HT1080 (cell line): ENCODE data around the gene OIP5. TPM values are rescaled to one million over a fixed set of nuclear protein-coding genes. Genes with fewer than 3 reads are reported as not detected.
"Not testable (repeated sequence)": the region's sequence is repeated elsewhere in the genome, so short reads cannot be mapped to it uniquely, and the experiment has no call there.

ENCODE experiments used
- DNase-seq: peaks from one replicate; pipeline ENCODE4 v3.0.0-alpha.2; 2015; ENCODE audit warnings: low read depth
- total RNA-seq: library from RNA; depleted of rRNA; stranded (reverse); fragments of >200 nt; shearing (Covaris generic); gene quantifications from 2 replicates; pipeline ENCODE4 v1.2.3, GENCODE V29; 2014

The OIP5 gene
- total RNA-seq, 1 experiment from 2014 or later, result 35.8 TPM

DNA sequence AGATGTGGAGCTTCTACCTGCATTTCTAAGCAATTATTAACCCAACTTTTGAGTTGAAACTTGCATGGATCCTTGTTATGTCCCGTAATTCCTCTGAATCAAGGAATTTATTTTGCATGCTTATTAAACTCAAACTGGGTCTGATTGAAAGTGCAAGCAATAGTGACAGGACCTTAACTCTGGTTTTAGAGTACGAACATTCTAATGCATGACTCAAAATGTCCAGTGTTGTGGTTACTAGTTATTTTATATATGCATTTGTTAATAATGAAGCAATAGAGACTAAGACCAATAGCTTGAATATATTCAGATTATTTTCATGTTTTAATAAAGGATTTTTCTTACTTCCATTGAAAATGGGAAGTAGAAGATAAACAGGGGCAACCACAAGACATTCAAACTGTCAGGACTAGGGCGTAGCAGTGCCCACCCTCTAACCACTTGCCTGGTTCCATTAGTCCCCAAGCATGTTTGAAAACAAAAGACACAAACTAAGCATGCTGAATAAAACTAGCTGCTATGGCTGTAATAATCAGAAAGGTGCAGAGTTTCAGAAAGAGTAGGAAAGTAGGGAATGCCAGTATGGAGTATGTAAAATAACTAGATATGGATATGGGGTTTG lies 28.1 kb downstream of the OIP5 start:
- DNase-seq, result no peak

DNA sequence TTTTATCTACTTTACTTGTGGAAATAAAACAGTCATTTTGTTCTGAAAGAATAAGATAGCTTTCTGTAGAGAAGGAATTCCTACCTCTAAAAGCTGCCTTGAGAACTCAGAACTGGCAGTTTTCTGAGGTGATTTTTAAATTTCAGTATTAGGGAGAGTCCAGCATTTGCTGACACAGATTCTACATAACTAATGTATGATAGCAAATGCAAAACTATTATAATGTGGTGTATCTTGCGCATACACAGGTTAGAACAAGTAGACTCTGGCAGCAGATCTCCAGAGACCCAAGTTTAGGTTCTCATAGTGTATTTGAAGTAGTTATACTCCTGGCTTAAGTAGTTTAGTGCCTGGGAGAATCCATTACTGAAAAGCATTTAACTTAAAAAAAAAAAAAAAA lies 30.8 kb downstream of the OIP5 start:
- DNase-seq, result no peak

DNA sequence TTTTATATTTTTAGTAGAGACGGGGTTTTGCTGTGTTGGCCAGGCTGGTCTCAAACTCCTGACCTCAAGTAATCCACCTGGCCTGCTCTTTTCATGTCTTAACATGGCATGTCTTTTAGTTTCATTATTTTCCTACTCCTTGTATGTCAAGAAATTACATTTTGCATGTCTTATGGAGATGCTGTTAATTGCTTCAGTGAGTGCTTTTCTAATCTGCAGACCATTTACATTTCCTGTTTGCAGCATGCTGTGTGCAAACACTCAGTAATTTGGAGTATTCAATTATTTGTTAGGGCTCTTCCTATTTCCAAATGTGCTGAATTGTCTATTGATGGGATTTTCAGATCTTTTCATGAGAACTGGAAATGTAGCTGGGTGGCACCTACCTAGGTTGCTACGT lies 31.3 kb downstream of the OIP5 start:
- not testable (repeated sequence) for DNase-seq

DNA sequence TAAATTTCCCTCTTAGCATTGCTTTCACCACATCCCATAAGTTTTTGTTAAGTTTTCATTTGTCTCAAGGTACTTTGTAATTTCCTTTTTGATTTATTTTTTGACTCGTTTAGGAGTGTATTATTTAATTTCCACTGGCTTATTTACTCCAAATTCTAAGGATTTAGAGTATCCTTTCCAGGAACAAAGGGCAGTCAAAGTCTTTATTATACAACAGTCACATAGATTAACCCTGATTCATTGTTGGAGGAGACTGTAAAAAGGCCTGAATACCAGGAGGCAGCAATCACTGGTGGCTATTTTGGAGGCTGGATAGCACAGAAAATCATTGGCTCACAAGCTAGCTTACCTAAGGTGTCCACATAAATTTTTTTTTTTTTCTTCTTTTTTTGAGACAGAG lies 39.9 kb downstream of the OIP5 start:
- no peak for DNase-seq

DNA sequence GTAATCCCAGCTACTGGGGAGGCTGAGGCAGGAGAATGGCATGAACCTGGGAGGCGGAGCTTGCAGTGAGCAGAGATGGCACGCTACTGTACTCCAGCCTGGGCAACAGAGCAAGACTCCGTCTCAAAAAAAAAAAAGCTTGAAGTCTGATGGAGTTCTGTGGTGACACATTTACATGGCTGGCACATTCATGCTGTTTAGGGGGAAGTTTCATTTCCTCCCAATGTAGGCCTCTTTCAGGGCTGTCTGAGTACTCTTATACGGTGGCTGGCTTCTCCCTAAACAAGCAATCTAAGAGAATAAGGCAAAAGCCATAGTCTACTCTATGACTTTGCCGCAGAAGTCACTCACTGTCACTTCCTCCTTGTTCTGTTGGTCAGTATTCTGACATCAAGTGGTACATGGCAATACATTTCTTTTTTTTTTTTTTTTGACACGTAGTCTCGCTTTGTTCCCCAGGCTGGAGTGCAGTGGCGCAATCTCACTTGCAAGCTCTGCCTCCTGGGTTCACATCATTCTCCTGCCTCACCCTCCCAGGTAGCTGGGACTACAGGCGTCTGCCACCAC lies 41.2 kb downstream of the OIP5 start:
- no peak for DNase-seq

DNA sequence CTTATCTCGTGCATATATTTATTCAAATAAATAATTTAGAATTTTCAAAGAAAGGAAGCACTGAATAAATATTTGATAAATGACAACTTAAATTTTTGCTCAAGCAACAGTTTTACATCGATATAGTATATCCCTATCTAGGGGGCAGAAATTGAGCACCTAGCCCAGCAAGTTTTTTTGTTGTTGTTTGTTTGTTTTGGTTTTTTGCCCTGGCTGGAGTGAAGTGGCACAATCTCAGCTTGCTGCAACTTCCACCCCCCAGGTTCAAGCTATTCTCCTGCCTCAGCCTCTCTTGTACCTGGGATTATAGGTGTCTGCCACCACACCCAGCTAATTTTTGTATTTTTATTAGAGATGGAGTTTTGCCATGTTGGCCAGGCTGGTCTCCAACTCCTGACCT lies 42.4 kb downstream of the OIP5 start:
- no peak for DNase-seq

DNA sequence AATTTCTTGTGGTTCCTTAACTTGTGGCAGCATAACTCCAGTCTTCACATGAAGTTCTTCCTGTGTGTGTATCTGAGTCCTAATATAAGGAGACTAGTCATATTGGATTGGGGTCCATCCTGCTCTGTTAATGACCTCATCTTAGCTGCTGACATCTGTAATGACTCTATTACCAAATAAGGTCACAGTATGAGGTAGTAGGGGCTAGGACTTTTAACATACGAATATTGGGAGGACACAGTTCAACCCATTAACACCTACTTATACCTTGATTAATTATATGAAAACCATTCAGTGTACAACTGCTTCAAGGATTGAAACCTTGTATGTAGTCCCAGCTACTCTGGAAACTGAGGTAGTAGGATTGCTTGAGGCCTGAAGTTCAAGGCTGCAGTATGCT lies 43.9 kb downstream of the OIP5 start:
- DNase-seq, result no peak

DNA sequence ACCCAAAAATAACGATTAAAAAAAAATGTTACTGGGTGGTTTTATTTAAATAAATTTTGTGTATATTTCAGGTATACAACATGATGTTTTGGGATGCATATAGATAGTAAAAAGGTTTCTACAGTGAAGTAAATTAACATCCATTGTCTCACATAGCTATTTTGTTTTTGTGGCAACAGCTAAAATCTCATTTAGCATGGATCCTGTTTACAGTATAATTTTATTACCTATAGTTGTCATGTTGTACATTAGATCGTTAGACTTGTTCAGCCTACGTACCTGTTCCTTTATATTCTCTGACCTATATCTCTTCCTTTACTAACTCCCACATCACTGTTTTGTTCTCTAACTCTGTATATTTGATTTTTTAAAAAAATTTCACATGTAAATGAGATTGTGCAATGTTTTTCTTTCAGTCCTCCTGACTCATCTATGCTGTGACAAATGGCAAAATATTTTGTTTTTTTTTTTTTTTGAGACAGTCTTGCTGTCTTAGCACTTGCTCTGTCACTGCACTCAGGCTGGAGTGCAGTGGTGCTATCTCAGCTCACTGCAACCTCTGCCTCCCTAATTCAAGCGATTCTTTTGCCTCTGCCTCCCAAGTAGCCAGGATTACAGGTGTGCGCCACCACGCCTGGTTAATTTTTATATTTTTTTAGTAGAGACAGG lies 45.6 kb downstream of the OIP5 start:
- DNase-seq, result peak; percentile 16

DNA sequence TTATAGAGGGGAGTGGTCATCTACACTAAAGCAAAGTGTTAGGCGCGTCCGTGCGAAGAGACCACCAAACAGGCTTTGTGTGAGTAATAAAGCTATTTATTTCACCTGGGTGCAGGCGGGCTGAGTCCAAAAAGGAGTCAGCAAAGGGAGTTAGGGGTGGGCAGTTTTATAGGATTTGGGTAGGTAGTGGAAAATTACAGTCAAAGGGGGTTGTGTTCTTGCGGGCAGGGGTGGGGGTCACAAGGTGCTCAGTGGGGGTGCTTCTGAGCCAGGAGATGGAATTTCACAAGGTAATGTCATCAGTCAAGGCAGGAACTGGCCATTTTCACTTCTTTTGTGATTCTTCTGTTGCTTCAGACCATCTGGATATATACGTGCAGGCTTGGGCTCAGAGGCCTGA lies 47.1 kb downstream of the OIP5 start:
- DNase-seq, result no peak

DNA sequence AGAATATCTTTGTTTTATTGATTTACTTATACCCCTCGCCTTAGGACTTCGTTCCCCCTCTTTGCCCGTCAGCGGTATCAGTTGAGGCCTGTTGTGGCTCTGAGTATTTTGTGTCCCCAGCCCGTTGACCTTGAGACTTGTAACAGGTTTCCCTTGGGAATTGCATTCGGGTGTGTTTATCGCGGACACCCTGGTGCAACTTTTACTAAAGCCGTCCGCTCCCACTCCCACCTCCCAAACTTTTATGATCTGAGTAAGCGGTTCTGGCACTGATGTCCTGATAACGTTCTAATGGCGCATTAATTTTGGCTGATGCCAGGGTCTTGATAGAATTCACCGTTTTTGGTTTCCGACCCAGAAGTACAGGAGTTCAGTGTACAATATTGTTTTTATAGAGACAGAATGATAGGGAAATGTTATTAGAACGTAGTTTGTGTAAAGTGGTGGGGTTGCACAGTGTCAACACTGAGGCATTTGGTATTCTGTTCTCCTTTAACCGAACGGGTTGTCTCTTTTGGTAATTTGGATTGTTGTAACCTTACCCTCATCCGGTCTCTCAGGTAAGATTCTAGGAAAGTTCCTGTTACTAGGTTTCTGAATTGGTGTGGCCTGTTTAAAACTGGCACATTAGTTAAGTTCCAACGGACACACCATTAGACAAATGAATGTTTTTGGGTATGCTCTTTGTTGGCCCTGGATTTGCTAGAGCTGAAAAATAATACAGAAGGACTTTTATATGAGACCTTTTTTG lies 47.8 kb downstream of the OIP5 start:
- peak; percentile 6 for DNase-seq

DNA sequence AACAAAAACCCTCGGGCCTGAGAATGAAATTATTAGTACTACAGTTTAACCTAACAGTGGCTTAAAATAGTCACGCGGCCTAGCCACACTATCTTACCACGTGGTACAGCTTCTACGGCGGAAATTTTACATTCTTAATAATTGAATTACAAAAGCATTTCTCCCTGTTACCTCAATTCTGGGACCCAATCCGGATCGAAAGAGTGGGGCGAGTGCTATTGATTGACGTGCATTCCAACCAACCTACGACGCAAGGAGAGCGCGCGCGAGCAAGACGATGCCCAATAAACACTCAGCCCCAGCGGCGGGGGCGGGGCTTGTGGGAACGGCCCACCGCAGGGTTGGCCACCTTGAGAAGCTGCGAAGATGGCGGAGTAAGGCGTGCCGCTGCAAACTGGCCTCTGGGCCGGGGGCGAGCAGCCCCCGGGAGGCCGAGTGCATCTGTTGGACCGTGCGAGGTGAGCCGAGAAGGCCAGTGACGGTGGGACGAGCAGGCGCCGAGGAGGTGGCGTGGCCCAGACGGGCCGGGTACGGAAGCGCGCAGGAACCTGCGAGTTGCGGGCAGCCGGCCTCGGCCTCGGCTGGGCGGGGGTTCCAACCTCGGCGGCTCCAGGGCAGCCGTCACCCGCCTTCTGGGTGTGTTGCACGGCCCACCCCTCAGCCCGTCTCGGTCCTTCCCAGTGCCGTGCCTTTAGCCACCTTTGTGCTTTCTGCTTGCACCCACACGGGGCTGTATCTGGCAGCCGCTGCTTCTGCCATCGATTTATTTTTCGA lies 48.6 kb downstream of the OIP5 start:
- DNase-seq, result peak; percentile 98

DNA sequence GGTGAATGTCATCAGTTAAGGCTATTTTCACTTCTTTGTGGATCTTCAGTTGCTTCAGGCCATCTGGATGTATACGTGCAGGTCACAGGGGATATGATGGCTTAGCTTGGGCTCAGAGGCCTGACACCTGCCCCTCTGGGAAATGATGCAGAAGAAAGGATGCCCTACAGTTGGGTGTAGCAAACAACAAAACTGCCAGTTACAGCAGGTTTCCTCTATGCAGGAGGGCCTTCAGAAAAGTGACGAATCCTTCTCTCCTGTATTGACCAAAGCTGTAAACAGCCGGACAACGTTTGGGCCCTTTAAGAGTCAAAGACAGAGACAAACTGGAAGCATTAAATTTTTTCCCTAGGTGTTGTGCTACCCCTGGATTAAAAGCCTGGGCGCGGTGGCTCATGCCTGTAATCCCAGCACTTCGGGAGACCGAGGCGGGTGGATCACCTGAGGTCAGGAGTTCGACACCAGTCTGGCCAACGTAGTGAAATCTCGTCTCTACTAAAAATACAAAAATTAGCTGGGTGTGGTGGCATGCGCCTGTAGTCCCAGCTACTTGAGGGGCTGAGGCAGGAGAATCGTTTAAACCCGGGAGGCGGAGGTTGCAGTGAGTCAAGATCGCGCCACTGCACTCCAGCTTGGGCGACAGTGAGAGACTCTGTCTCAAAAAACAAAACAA lies 49.3 kb downstream of the OIP5 start:
- not testable (repeated sequence) for DNase-seq

DNA sequence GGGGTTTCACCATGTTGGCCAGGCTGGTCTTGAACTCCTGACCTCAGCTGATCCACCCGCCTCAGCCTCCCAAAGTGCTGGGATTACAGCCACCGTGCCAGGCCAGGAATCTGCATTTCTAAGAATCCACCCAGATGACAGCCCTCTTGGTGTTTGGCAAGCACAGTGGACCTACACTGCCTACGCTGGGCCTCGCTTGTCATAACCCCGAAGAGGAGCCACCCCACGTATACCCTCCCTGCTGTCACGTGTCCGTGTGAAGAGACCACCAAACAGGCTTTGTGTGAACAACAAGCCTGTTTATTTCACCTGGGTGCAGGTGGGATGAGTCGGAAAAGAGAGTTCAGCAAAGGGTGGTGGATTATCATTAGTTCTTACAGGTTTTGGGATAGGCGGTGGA lies 50.0 kb downstream of the OIP5 start:
- DNase-seq, result not testable (repeated sequence)

DNA sequence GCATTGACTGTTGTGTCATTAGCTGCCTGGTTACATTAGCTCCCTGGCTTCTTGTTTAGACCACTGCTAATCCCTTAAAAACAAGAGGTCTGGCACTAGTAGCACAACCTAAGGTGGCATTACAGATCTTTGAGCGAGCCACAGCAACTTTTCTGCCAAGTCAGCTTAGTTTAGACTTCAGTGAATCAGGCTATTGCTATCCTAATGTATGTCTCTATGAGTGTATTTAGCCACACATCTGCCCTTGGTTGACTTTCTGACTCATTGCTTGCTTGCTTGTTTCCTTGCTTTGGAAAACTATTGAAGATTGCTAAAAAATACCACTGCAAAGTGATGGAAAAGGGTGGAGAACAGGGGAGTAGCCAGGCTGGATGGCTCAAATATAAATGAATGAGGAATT lies 51.2 kb downstream of the OIP5 start:
- peak; percentile 81 for DNase-seq

DNA sequence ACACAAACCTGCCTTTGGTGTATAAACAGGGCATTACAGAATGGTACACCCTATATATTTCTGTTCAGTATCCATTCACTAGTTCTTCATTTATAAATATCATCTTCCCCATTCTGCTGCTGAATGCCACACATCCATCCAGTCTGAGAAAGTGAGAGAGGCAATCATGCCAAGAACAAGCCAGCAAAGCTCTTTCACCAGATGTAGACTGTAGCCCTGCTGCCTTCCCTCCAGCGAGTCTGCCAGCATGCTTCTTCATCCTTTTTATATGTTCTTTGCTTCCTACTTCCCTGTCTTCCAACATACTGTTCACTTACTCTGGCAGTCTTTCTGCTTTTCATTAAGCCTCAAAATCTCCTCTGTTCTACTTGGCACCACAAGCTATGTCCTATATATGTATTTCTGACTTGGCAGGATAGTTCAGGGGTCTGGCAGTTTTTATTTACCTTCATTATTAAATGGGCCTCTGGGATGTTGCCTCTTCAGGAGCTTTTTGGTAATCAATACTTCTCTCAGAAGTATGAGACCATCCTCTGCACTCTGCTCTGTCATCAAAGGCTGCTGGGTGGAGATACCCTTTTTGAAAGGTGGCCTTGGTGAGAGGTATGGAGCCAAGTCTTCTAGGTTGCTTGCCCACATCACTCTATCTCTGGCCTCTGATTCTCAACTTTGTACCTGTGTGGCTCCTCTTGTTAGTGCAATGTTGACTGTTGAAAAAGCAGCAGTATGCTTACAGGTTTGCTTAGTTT lies 52.7 kb downstream of the OIP5 start:
- DNase-seq, result no peak

DNA sequence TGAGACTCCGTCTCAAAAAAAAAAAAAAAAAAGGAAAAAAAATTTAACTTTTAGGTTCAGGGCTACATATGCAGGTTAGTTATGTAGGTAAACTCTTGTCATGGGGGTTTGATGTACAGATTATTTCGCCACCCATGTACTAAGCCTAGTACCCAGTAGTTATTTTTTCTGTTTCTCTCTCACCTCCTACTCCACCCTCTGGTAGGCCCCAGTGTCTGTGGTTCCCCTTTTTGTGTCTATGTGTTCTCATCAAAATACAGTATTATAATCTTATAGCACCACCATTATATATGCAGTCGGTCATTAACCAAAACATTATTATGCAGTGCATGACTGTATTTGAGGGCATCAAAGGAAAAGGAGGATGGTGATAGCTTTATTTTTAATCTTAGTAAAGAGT lies 54.1 kb downstream of the OIP5 start:
- DNase-seq, result no peak

DNA sequence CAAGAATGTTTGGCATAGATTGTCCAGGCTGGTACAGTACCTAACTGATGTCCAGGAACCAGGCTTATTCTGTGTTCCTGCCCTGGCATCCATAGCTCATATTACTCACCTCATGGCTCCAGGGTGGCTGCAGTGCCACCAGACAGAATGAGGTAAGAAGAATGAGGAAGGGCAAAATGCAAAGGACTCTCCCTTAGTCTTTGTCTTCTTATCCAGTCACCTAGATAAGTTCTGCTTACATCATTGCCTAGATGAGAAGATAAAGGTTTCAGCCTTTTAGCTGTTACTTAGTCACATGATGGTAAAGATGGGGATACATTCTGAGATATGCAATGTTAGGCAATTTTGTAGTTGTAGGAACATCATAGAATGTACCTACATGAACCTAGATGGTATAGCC lies 55.6 kb downstream of the OIP5 start:
- DNase-seq, result no peak

DNA sequence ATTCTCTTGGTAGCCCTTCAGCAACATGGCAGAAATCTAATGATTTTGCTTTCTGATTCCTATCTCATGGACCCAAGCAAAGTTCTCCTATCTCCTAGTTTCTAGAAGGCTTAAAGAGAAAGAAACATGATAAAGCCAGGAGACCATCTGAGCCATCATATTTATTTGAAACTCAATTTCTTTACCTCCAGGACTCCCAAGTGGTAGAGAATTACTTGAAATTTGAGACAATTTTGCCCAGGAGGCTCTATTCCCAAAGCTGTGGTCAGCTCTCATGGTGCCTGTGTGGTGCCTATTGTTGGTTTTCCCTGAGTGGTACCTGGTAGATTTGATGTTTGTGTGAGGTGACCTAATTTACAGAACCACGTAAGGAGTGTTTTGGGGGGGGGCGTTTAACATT lies 62.5 kb downstream of the OIP5 start:
- no peak for DNase-seq

DNA sequence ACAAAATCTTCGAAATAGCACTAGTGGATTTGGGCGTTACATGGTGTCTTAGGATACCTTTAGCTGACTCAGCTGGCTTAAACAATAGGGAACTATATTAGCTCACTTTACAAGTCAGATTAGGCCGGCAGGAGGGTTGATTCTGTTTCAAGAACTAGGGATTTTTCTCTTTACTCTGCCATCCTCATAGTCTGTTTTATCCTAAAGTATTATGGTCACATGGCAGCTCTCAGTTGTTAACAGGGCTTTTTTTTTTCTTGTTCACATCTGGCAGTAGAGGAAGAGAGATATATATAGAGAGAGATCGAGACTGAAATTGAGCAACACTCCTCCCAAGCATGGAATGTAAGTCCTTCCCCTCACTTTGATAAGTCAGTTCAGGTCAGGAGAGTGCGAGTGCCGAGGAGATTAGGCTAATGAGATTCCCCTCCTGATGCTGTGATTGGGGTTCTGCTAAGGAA lies 68.5 kb downstream of the OIP5 start:
- DNase-seq, result no peak

DNA sequence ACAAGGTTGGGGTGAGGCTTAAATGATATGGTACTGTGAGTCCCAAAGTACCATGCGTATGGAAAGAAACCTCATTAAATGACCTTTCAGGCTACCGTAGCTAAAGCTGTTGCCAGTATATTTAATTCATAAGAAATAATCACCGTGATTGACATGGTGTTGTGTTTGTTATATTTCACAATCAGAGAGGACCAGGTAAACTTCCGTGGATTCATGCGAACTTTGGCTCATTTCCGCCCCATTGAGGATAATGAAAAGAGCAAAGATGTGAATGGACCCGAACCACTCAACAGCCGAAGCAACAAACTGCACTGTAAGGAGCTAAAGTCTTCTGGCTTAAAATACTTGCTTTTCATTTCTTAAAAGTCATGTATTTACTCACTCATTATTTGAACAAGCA lies 69.8 kb downstream of the OIP5 start:
- no peak for DNase-seq
